KOPT-K1 (cell line): ENCODE results near the gene DCAF8L2.
"Not testable (repeated sequence)": the region's sequence is repeated elsewhere in the genome, so short reads cannot be mapped to it uniquely, and the experiment has no call there.

Experiments
- H3K27ac ChIP-seq: fragments of 200-600 bp; sonication (generic); 2 replicates; pipeline ENCODE4 v1.5.1; 2016; ENCODE audit warnings: antibody characterized with exemption, mild to moderate bottlenecking, low read depth, low read length; ENCODE audit not compliant: poor library complexity, severe bottlenecking
- H3K36me3 ChIP-seq: fragments of 200-600 bp; sonication (generic); 2 replicates; pipeline ENCODE4 v1.5.1; 2017; ENCODE audit warnings: antibody characterized with exemption, mild to moderate bottlenecking, low read length, moderate library complexity; ENCODE audit not compliant: insufficient read depth
- H3K9me3 ChIP-seq: fragments of 200-600 bp; sonication (generic); 2 replicates; pipeline ENCODE4 v1.5.1; 2017; ENCODE audit warnings: antibody characterized with exemption, low read length, mild to moderate bottlenecking; ENCODE audit not compliant: insufficient read depth, poor library complexity, severe bottlenecking

Gene DCAF8L2

DNA sequence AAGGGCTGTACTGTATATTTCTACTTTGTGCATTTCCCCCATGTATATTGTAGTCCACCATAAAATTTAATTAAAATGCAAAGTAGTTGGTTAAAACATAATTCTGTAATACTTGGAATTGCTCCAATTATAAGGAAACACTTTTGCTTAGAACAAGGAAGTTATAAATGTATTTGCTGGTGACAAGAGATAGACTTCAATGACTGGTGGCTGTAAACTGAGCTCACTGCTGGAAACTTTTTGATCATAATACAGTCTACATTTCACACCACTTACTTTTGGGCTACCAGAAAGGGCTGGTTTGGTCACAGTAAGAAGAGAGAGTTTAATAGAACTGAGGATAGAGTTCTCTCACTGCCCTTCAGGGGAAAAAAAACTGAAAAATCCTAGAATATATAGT is 32.7 kb downstream of the DCAF8L2 start:
- no peaks in the 10 kb centered on the region for H3K36me3 ChIP-seq
- no peak overlapping the region for H3K27ac ChIP-seq
- no peaks in the 10 kb centered on the region for H3K9me3 ChIP-seq

- Histone ChIP-seq H3K27ac (no peak overlapping the region), H3K36me3 (no peaks in the 10 kb centered on the region), H3K9me3 (no peaks in the 10 kb centered on the region)
These were observed 35.9 kb downstream of the DCAF8L2 start for GRCh38 chrX:27626066-27626465.

GRCh38 chrX:27633328-27633727 is 43.2 kb downstream of the DCAF8L2 start:
- Histone ChIP-seq H3K36me3 (no peaks in the 10 kb centered on the region), H3K27ac (no peak overlapping the region), H3K9me3 (no peaks in the 10 kb centered on the region)

DNA sequence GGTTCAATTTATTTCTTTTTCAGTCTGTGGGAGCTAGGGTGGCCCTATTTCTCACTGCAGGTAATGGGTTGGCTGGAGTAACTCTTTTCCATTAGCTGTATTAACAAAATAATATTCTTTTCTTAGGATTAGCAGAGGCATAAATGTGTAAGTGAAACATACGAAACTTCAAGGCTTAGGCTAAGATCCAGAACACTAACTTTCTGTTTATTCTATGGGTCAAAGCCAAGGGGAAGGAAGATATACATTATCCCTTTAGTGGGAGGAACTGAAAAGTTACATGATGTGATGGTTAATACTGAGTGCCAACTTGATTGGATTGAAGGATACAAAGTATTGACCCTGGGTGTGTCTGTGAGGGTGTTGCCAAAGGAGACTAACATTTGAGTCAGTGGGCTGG is 66.4 kb downstream of the DCAF8L2 start:
- no peaks in the 10 kb centered on the region for H3K9me3 ChIP-seq
- no peaks in the 10 kb centered on the region for H3K36me3 ChIP-seq

GRCh38 chrX:27660878-27661277 is 70.7 kb downstream of the DCAF8L2 start:
- H3K9me3 ChIP-seq, result no peaks in the 10 kb centered on the region
- no peaks in the 10 kb centered on the region for H3K36me3 ChIP-seq
- no peak overlapping the region for H3K27ac ChIP-seq

More for the DNA sequence above, 66.4 kb downstream of the DCAF8L2 start:
- no peak overlapping the region for H3K27ac ChIP-seq

DNA sequence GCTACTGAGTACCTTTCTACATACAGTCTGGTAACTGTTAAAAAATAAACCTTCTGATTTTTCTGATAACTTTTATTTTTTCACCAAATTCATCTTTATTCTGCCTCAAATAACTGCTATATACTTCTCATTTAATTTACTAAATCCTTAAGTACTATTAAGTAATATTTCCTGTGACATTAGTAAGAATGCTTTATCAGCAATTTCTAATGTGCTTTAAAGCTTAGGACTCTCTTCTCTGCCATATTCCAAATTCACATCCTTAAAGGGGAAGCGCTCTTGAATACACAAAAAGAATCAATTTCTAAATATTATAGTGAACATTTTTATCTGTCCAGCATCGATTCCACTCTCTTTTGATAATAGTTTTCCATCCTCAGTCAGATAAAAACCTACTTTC is 81.1 kb downstream of the DCAF8L2 start:
- Histone ChIP-seq H3K27ac (no peak overlapping the region), H3K36me3 (no peaks in the 10 kb centered on the region), H3K9me3 (no peaks in the 10 kb centered on the region)

GRCh38 chrX:27674491-27674890 is 84.3 kb downstream of the DCAF8L2 start:
- Histone ChIP-seq H3K36me3 (no peaks in the 10 kb centered on the region), H3K9me3 (no peaks in the 10 kb centered on the region), H3K27ac (no peak overlapping the region)

DNA sequence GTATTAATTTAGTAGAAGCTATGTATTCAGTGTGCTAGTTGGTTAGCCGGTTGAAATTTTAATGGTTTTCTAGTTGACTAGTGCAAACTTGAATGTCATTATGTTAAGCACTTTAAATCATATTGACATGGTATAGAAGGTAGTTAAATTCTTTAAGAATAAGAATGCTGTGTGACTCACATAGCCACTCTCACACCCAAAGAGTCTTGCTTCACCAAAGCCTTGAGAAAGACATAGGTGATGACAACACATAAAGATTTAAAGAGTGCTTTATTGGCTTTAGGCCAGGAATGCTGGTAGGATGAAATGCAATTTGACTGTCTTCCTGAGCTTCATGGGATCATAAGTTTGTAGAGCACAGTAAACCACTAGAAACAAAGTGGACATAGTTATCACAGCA is 85.3 kb downstream of the DCAF8L2 start:
- no peak overlapping the region for H3K27ac ChIP-seq

GRCh38 chrX:27679281-27679680 is 89.1 kb downstream of the DCAF8L2 start:
- no peaks in the 10 kb centered on the region for H3K9me3 ChIP-seq
- H3K36me3 ChIP-seq, result no peaks in the 10 kb centered on the region
- H3K27ac ChIP-seq, result no peak overlapping the region

More for the DNA sequence above, 85.3 kb downstream of the DCAF8L2 start:
- Histone ChIP-seq H3K36me3 (no peaks in the 10 kb centered on the region), H3K9me3 (no peaks in the 10 kb centered on the region)

GRCh38 chrX:27680726-27681125 is 90.6 kb downstream of the DCAF8L2 start:
- Histone ChIP-seq H3K9me3 (no peaks in the 10 kb centered on the region), H3K27ac (no peak overlapping the region), H3K36me3 (no peaks in the 10 kb centered on the region)

DNA sequence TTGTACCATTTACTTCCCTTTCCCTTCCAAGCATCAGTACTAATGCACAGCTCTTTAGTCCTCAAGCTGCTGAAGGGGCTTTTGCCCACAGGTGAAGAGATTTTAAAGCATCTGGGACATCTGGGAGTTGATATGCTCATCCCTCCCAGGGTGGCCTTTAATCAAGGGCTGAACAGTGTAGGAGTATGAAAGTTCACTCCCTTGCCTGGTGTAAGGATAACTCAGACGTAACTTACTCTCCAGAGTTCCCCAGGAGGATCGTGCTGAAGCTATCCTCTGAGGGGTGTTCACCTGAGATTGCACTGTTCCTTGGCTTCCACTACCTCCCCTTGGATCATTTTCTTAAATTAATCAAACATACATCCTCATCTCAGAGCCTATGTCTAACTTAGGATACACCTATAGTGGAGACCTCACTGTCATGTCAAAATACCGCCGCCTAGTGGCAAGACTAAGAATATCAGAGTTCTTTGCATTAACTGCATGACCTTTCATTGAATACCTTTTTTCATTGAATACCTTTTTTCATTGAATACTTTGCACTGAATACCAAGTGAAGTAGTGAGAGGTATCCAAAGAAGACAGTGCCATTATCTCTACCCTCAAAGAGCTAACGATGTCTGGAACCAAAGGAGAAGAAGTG is 93.5 kb downstream of the DCAF8L2 start:
- H3K9me3 ChIP-seq, H3K36me3 ChIP-seq, H3K27ac ChIP-seq: not testable (repeated sequence)

DNA sequence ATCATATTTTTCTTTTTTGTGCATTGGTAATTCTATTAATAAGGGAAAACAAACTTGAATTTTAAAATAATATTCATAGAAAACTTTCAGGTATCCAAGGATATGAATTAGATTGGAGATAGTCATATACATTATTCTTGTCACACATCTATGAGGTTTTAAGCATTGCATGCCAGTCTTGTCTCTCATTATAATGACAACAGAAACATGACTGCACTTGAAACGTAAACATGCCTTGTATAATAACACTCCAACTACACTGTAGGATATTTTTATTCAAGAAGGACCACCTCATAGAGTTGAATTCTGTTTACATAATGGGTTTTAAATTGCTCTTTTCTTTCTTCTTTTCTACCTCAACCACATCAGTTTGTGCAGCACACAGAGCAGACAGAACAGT is 104.5 kb downstream of the DCAF8L2 start:
- H3K36me3 ChIP-seq, result no peaks in the 10 kb centered on the region

GRCh38 chrX:27706526-27706925 is 116.4 kb downstream of the DCAF8L2 start:
- H3K27ac ChIP-seq, result no peak overlapping the region

More for the DNA sequence above, 104.5 kb downstream of the DCAF8L2 start:
- H3K9me3 ChIP-seq, result no peaks in the 10 kb centered on the region
- H3K27ac ChIP-seq, result no peak overlapping the region

DNA sequence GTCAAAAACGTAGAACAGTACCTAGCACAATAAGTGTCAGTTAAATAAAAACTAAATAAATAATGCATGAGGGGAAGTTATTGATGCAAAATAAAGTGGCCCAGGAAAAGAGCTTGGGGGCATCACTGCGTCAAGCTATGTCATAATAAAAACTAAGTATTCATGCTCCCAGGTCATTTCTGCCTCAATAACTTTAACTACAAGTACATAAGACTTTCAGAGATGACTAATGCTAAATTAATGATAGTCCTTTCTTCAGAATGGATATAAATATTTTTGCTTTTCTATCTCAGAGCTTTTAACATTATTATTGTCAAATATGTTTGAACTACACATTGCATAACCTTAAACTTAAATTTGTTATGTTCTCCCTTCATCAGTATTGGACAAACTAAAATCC is 125.5 kb downstream of the DCAF8L2 start:
- no peak overlapping the region for H3K27ac ChIP-seq
- no peaks in the 10 kb centered on the region for H3K9me3 ChIP-seq
- H3K36me3 ChIP-seq, result no peaks in the 10 kb centered on the region

More at GRCh38 chrX:27706526-27706925, 116.4 kb downstream of the DCAF8L2 start:
- H3K9me3 ChIP-seq, result no peaks in the 10 kb centered on the region
- no peaks in the 10 kb centered on the region for H3K36me3 ChIP-seq

GRCh38 chrX:27728291-27728690 is 138.1 kb downstream of the DCAF8L2 start:
- Histone ChIP-seq H3K36me3 (no peaks in the 10 kb centered on the region), H3K9me3 (no peaks in the 10 kb centered on the region), H3K27ac (no peak overlapping the region)

DNA sequence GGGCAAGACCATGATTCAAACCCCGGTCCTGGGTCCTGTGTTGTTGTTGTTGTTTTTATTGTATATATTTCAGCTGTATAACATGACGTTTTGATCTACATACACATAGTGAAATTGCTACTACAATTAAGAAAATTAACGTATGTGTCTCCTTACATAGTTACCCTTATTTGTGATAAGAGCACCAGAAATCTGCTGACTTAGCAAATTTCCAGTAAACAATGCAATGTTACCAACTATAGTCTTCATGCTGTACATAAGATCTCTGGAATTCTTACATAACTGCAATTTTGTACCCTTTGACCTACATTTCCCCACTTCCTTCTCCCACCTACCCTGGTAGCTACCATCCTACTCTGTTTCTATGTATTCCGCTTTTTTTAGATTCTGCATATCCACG is 141.8 kb downstream of the DCAF8L2 start:
- Histone ChIP-seq H3K9me3 (no peaks in the 10 kb centered on the region), H3K36me3 (no peaks in the 10 kb centered on the region)

More for the DNA sequence above, 141.8 kb downstream of the DCAF8L2 start:
- no peak overlapping the region for H3K27ac ChIP-seq
